NCI-H524 (cell line): Measurements from ENCODE around the gene RBM42.

Experiments used
- DNase-seq, 2 experiments: peaks; one replicate each; lab custom pipeline; 2025; lab: John Stamatoyannopoulos, UW

RBM42 gene

DNA sequence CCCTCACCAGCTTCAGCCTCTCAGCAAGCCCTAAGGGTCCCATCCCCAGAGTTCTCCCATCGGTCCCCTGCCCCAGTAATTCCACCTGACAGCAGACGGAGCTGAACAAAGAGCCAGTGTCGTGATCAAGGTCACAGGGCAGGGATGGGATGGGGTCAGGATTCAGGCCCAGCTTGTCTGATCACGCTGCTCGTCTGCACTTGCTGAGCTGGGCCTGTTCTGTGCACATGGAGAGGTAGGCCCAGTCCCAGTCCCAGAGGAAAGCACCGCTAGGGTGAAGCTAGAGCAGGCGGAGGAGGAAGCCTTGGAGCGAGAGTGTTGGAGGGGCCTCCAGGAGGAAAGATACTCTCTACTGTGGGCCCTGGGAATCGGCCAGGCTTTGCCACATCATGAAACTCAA, 7.1 kb upstream of the RBM42 start:
- DNase-seq: no peak

DNA sequence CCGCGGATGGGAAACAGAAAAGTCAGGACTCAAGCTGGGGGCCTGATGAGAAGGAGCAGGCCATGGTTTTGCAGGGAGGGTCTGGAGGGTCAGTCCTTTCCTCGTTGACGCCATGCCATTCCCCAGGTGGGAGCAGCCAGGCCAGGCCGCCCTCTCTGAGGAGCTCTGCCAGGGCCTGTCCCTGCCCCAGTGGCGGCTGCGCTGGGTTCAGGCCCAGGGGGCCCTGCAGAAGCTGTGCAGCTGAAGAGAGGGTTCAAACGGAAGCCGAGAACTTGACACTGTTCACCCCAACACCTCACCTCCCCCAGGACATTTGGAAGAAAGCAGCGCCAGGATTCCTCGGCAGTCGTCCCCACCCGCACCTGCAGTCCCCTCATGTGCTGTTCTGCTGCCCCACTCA, 6.1 kb upstream of the RBM42 start:
- DNase-seq: no peak

DNA sequence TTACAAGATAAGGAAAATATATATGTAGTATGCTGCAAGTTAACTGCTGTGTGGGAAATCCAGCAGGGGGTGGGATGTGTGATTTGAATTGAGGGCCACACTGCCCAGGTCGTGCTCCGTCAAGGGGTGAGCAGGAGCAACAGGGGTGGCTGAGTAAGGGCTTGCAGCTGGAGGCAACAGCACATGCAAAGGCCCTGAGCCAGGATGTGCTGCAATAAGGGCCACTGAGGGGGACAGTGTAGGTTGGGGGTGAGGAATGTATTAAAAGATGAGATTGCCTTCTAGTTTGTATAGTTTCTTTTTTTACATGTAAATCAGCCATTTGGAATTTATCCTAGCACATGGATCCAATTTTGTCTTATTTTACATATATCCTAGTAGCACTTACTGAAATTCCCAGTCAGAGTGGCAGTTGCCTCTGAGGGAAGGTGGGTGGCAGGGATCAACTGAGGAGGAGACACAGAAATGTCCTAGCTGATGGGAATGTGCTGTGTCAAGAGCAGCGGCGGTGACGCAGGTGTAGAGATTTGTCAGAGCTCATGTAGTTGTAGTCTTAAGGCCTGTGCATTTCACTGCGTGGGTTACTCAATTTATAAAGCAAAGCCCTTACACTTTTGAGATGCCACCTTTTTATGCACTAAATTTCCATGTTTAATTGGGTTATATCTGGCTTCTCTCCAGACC, 5.4 kb upstream of the RBM42 start:
- no peak for DNase-seq

- DNase-seq: no peak
These were observed 622 bp upstream of the RBM42 start for GRCh38 chr19:35628264-35628564.

DNA sequence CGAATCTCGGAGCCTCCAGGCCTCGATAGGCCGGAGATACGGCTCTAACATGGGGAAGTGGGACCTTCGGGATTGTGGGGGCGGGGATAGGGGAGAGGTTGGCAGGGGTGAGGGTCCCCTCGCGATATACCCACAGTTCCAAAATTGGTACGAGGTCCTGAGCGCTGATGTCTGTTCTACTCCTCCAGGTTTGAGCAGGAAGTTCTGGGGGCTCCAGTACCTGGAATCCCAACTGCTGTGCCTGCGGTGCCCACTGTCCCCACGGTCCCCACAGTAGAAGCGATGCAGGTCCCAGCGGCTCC, 447 bp downstream of the RBM42 start:
- DNase-seq: no peak

GRCh38 chr19:35633727-35634440, 5.0 kb downstream of the RBM42 start:
- no peak for DNase-seq

- DNase-seq: no peak
These were observed 7.8 kb downstream of the RBM42 start for GRCh38 chr19:35636651-35637050.

- DNase-seq: no peak
These were observed 8.3 kb downstream of the RBM42 start for GRCh38 chr19:35637165-35637564.

DNA sequence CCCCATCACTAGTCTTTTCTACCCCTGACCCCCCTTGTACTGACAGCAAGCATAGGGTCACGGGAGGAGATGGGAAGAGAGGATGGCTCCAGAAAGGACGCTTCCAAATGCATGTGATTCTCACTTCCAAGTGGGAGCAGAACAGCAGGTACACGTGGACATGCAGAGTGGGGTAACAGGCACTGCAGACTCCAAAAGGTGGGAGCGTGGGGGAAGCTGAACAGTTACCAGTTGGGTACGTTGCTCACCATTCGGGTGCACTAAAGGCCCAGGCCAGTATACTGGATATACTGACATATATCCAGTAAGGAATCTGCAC, 10.4 kb downstream of the RBM42 start:
- peak in 1 of 2 experiments; percentile 45 for DNase-seq

GRCh38 chr19:35639863-35640262, 11.0 kb downstream of the RBM42 start:
- DNase-seq: no peak

DNA sequence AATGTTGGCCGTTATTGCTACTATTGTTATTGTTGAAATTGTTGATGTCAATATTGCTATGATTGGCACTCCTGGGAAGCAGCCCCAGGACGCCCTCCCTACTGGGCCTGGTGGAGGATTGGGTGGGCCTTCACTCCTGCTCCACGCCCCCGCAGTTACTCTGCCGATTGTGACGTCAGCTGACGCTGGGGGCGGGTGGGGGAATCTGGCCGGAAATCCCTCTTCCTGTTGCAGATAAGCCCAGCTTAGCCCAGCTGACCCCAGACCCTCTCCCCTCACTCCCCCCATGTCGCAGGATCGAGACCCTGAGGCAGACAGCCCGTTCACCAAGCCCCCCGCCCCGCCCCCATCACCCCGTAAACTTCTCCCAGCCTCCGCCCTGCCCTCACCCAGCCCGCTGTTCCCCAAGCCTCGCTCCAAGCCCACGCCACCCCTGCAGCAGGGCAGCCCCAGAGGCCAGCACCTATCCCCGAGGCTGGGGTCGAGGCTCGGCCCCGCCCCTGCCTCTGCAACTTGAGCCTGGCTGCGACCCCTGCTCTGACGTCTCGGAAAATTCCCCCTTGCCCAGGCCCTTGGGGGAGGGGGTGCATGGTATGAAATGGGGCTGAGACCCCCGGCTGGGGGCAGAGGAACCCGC, 12.8 kb downstream of the RBM42 start, which contains the start of gene ETV2:
Gene ETV2, plus strand, starts transcription at position 231 of the 637 bp plus-strand sequence. CDS start 716 bp downstream, outside the sequence.
- no peak for DNase-seq

DNA sequence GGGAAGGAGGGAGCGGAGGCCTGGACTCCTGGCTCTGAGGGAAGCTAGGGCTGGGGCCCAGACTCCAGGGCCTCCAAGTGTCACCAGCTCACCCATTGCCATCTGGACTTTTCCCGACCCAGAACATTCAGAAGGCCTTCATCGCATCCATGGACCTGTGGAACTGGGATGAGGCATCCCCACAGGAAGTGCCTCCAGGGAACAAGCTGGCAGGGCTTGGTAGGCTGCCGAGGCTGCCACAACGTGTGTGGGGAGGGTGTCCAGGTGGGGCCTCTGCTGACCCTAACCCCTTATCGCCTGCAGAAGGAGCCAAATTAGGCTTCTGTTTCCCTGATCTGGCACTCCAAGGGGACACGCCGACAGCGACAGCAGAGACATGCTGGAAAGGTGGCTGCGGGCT, 13.5 kb downstream of the RBM42 start:
- no peak for DNase-seq

DNA sequence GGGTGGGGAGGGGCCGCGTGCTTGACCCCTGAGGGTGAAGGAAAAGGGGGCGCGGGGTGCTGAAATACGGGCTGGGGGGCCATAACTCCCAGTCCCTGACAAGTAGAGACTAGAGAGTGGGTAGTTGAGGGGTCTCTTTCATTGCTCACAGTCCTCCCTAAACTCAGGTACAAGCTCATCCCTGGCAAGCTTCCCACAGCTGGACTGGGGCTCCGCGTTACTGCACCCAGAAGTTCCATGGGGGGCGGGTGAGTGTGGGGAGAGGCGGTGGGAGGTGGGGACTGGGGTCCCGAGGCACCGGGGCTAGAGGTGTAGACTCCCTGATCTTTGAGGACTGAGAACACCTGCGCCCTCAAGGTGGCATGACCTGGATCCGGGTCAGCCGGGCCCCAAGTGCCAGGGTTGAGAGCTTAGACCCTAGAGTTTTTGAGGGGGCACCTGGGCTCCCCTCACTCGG, 14.0 kb downstream of the RBM42 start:
- DNase-seq: no peak

DNA sequence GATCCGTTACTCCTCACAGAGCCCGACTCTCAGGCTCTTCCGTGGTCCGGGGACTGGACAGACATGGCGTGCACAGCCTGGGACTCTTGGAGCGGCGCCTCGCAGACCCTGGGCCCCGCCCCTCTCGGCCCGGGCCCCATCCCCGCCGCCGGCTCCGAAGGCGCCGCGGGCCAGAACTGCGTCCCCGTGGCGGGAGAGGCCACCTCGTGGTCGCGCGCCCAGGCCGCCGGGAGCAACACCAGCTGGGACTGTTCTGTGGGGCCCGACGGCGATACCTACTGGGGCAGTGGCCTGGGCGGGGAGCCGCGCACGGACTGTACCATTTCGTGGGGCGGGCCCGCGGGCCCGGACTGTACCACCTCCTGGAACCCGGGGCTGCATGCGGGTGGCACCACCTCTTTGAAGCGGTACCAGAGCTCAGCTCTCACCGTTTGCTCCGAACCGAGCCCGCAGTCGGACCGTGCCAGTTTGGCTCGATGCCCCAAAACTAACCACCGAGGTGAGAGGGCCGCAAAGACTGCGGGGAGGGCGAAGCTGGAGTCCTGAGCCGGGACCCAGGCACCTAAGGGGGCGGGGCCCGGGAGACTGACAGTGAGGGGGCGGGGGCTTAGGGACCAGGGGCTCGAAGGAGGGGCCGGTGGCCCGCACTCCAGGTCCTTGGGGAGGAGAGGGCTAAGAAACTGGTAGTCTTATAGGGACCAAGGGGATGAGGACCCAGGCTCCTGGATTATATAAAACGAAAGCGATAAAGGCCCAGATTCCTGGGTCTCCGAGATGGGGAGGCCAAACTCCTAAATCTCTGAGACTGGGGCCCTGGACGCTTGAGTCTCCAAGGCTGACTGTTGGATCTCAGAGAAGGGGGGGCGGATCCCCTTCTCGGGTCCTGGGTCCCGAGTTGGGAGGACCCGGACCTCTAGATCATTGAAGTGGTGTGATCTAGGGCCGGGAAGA, 14.7 kb downstream of the RBM42 start:
- peak; percentile 88 to 94 for DNase-seq

DNA sequence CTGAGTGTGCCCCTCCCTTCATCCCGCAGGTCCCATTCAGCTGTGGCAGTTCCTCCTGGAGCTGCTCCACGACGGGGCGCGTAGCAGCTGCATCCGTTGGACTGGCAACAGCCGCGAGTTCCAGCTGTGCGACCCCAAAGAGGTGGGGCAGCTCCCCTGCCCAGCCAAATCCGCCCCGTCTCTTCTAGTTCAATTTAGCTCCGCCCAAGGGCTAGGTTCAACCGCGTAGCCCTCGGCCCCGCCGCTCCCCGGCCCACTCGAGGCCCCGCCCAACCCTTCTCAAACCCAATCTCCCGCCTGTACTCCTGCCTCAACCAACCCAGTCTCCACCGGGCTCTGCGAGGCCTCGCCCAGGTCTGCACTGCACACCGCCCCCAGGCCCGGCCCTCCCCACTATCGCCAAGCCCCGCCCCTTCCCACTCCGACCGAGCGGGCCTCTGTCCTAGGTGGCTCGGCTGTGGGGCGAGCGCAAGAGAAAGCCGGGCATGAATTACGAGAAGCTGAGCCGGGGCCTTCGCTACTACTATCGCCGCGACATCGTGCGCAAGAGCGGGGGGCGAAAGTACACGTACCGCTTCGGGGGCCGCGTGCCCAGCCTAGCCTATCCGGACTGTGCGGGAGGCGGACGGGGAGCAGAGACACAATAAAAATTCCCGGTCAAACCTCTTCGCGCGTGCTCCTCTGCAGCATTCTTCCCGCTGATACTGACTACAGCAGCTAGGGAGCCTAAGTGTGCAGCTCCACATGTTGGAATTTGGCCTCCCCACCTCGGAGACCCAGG, 15.6 kb downstream of the RBM42 start:
- peak; percentile 77 to 84 for DNase-seq

GRCh38 chr19:35644987-35645679, 16.3 kb downstream of the RBM42 start:
- DNase-seq: peak in 1 of 2 experiments; percentile 34

DNA sequence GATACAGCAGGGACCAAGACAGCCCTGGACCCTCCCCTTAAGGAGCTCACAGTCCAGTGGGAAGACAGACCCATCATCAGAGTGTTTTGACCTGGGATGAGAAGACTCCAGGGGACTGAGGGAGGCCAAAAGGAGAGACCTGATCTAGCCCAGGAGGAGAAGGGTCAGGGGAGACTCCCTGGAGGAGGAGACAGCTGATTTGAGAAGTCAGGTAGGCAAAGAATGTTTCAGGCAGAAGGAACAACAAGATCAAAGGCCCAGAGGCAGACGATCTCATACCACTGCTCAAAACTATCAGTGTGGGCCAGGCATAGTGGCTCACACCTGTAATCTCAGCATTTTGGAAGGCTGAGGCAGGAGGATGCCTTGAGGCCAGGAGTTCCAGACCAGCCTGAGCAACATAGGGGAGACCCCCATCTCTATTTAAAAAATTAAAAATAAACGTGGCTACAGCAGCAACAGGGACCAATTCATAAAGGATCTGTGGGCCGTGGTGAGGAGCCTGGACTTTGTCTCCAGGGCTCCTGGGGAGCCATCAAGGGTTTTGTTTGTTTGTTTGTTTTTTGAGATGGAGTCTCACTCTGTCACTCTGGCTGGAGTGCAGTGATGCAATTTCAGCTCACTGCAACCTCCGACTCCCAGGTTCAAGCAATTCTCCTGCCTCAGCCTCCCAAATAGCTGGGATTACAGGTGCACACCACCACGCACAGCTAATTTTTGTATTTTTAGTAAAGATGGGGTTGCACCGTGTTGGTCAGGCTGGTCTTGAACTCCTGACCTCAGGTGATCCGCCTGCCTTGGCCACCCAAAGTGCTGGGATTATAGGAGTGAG, 17.1 kb downstream of the RBM42 start:
- no peak for DNase-seq

DNA sequence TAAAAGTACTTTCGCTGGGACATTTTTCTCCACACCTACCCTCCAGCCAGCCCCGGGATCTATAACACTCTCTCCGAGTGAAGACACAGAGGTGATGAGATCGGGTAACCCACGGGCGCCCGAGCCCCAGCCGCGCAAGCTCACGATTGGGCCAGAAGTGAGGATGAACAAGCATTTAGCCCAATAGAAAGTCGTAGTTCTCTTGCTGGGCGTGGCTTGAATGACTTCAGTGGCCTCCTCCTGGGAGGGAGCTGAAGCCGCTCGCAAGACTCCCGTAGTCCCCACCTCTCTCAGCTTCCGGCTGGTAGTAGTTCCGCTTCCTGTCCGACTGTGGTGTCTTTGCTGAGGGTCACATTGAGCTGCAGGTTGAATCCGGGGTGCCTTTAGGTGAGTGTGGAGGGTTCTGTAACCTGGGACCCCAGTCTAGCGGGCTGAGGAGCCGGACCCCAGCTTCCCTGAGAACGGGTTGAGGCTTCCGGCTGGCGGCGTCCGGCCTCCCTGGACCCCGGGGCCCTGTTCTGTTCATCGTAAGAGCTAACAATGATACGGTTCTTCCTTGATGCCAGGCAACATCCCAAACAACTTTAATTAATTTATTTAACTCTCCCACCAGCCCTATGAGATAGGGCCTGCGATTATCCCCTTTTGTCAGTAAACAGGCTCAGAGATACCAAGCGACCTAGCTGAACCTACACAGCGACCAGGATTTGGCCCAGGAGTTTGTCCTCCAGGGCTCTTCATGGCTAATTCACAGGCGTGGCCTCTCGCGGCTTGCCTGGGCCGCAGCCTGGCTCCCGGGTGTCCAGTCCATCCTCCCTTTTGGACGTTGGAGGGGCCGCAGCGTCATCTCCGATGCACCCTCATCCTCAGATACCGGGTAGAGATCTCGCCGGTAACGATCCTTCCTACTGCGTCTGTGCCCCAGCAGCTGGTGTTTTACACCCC, 19.5 kb downstream of the RBM42 start, which contains the start of gene COX6B1:
Gene COX6B1, plus strand, starts transcription at position 307 of the 945 bp plus-strand sequence. CDS start 2,921 bp downstream, outside the sequence.
- DNase-seq: peak; percentile 98 to 99

GRCh38 chr19:35650581-35650980, 21.7 kb downstream of the RBM42 start:
- DNase-seq: no peak
